ENCODE data around the gene ASIC2. TPM values are rescaled to one million over a fixed set of nuclear protein-coding genes. Genes with fewer than 3 reads are reported as not detected.

The ASIC2 gene
- total and polyA plus RNA-seq, 2 donors (not counting 1 experiment from before 2014, with no cell fraction given): not detected

DNA sequence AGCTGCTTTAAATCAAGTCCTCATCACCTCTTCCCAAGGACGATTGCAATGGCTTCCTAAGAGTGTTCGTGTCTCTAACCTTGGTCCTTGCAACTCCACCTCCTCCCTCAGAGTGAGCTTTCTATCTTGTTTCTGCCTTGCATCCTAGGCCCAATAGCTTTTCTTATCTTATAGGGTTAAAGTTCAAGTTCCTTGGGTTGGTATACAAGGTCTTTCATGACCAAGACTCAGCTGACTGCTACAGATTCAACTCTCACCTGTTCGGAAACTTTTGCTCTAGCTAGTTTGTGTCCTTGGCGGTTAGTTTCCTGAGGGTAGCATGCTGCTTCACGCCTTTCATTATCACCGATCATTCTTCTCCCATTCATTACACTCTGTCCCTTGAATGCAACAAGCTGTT, 290.8 kb downstream of the ASIC2 start:
- intact Hi-C loops (cut with micrococcal nuclease): no loop called here
- H3K9ac ChIP-seq (ENCODE audit: low read length): no peak overlapping the region
- H3K27me3 Mint-ChIP-seq: peaks cover 30% of the 10 kb centered on the region
- H3K4me1 Mint-ChIP-seq: peaks cover 4% of the 10 kb centered on the region
- TF ChIP-seq CTCF (IDR thresholded peaks at IDR 0.05): no peak
- no peak for TF ChIP-seq EZH2 (IDR thresholded peaks at IDR 0.05; ENCODE audit: borderline replicate concordance, insufficient read depth, low read depth, low read length, poor library complexity, severe bottlenecking)
- no peak overlapping the region for H3K4me2 ChIP-seq (replicated peaks; ENCODE audit: low read depth, low read length, poor library complexity, severe bottlenecking)
- H3K27ac Mint-ChIP-seq: no peak overlapping the region
- ChIA-PET CTCF (interaction anchor here (1.1 kb wide), 1 partner anchor 19 kb away, joined by 3 read pairs; no protein-coding TSS in a partner anchor), POLR2A (no interaction called here)
- no peaks in the 10 kb centered on the region for H3K9me3 Mint-ChIP-seq (ENCODE audit: insufficient read depth)
- DNase-seq: no peak
- H2AFZ ChIP-seq (ENCODE audit: insufficient read depth, low read depth, low read length, poor library complexity, severe bottlenecking): no peak overlapping the region
- 93% methylated on average over 6 of the region's 6 CpGs for WGBS (ENCODE audit: insufficient coverage)
- no peak overlapping the region for H3K4me3 ChIP-seq (ENCODE audit: control extremely low read depth in 1 of 5, extremely low read depth in 1 of 5, insufficient read depth in 1 of 5, low read depth in 2 of 5, low read length in 4 of 5)
- H3K27ac ChIP-seq (ENCODE audit: low read length in 2 of 2): no peak overlapping the region
- H3K27me3 ChIP-seq (replicated peaks in 1 of 4; ENCODE audit: control extremely low read depth in 1 of 4, control insufficient read depth in 3 of 4, insufficient read depth in 4 of 4, low read length in 3 of 4): peaks cover 0 to 14% (median 1%) of the 10 kb centered on the region in 4 experiments
- no peaks in the 10 kb centered on the region for H3K36me3 ChIP-seq (replicated peaks in 1 of 2; ENCODE audit: control extremely low read depth in 1 of 2, control insufficient read depth in 1 of 2, extremely low read depth in 1 of 2, insufficient read depth in 2 of 2, low read length in 1 of 2)
- ATAC-seq (ENCODE audit: low read depth): no peak
- peaks cover 5% of the 10 kb centered on the region in 2 donors for H3K4me1 ChIP-seq (ENCODE audit: control insufficient read depth in 2 of 2, insufficient read depth in 2 of 2, low read length in 2 of 2)
- no peaks in the 10 kb centered on the region for H3K79me2 ChIP-seq (ENCODE audit: control insufficient read depth, insufficient read depth, low read length)
- no peaks in the 10 kb centered on the region for H4K20me1 ChIP-seq (ENCODE audit: control insufficient read depth, insufficient read depth, low read length, poor library complexity, severe bottlenecking)
- no peaks in the 10 kb centered on the region for H3K9me3 ChIP-seq (ENCODE audit: control extremely low read depth in 1 of 3, control insufficient read depth in 2 of 3, insufficient read depth in 1 of 3, low read length in 2 of 3)
- no peak overlapping the region for H3K4me3 Mint-ChIP-seq

GRCh38 chr17:32998887-32999228, 294.2 kb downstream of the ASIC2 start:
- 50% methylated on average over 3 of the region's 7 CpGs for WGBS (ENCODE audit: insufficient coverage)
- TF ChIP-seq CTCF (IDR thresholded peaks at IDR 0.05): no peak
- no peak for TF ChIP-seq EZH2 (IDR thresholded peaks at IDR 0.05; ENCODE audit: borderline replicate concordance, insufficient read depth, low read depth, low read length, poor library complexity, severe bottlenecking)
- CTCF ChIA-PET: interaction anchor here (0.9 to 2.2 kb wide), 6 partner anchors 11 to 216 kb away, joined by 3 to 10 read pairs (median 5); no protein-coding TSS in a partner anchor
- peaks cover 0 to 10% (median 1%) of the 10 kb centered on the region in 4 experiments for H3K27me3 ChIP-seq (replicated peaks in 1 of 4; ENCODE audit: control extremely low read depth in 1 of 4, control insufficient read depth in 3 of 4, insufficient read depth in 4 of 4, low read length in 3 of 4)
- H3K4me2 ChIP-seq (replicated peaks; ENCODE audit: low read depth, low read length, poor library complexity, severe bottlenecking): no peak overlapping the region
- intact Hi-C loops (cut with micrococcal nuclease): no loop called here
- Mint-ChIP-seq H3K4me1 (peaks cover 4% of the 10 kb centered on the region), H3K9me3 (ENCODE audit: insufficient read depth) (no peaks in the 10 kb centered on the region), H3K4me3 (no peak overlapping the region), H3K27ac (no peak overlapping the region), H3K27me3 (peaks cover 26% of the 10 kb centered on the region)
- no peak overlapping the region for H3K4me3 ChIP-seq (ENCODE audit: control extremely low read depth in 1 of 5, extremely low read depth in 1 of 5, insufficient read depth in 1 of 5, low read depth in 2 of 5, low read length in 4 of 5)
- H2AFZ ChIP-seq (ENCODE audit: insufficient read depth, low read depth, low read length, poor library complexity, severe bottlenecking): no peak overlapping the region
- DNase-seq: no peak
- peaks cover 5% of the 10 kb centered on the region in 2 donors for H3K4me1 ChIP-seq (ENCODE audit: control insufficient read depth in 2 of 2, insufficient read depth in 2 of 2, low read length in 2 of 2)
- H3K27ac ChIP-seq (ENCODE audit: low read length in 2 of 2): no peak overlapping the region
- H4K20me1 ChIP-seq (ENCODE audit: control insufficient read depth, insufficient read depth, low read length, poor library complexity, severe bottlenecking): no peaks in the 10 kb centered on the region
- no peaks in the 10 kb centered on the region for H3K79me2 ChIP-seq (ENCODE audit: control insufficient read depth, insufficient read depth, low read length)
- no peak overlapping the region for H3K9ac ChIP-seq (ENCODE audit: low read length)
- no peaks in the 10 kb centered on the region for H3K9me3 ChIP-seq (ENCODE audit: control extremely low read depth in 1 of 3, control insufficient read depth in 2 of 3, insufficient read depth in 1 of 3, low read length in 2 of 3)
- POLR2A ChIA-PET: no interaction called here
- no peaks in the 10 kb centered on the region for H3K36me3 ChIP-seq (replicated peaks in 1 of 2; ENCODE audit: control extremely low read depth in 1 of 2, control insufficient read depth in 1 of 2, extremely low read depth in 1 of 2, insufficient read depth in 2 of 2, low read length in 1 of 2)
- ATAC-seq (ENCODE audit: low read depth): no peak
